Brain pericyte (primary cell): ENCODE data around the gene ATP1B2.
"Not testable (repeated sequence)": the region's sequence is repeated elsewhere in the genome, so short reads cannot be mapped to it uniquely, and the experiment has no call there.

ENCODE experiments used
- DNase-seq: peaks from one replicate; pipeline ENCODE4 v3.0.0-alpha.2; 2012; ENCODE audit warnings: low read depth, low spot score

The ATP1B2 gene, protein sequence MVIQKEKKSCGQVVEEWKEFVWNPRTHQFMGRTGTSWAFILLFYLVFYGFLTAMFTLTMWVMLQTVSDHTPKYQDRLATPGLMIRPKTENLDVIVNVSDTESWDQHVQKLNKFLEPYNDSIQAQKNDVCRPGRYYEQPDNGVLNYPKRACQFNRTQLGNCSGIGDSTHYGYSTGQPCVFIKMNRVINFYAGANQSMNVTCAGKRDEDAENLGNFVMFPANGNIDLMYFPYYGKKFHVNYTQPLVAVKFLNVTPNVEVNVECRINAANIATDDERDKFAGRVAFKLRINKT

GRCh38 chr17:7650509-7651096 lies at the start of gene ATP1B2:
TSS of gene ATP1B2 (plus strand) at chr17:7650926. CDS start at chr17:7651519, 593 bp downstream.
- DNase-seq, result no peak

GRCh38 chr17:7606280-7606679 lies 44.4 kb upstream of the ATP1B2 start:
- DNase-seq, result no peak

- no peak for DNase-seq
These were observed 40.1 kb upstream of the ATP1B2 start for GRCh38 chr17:7610641-7611040.

GRCh38 chr17:7611635-7612293 lies 39.0 kb upstream of the ATP1B2 start:
- no peak for DNase-seq

DNA sequence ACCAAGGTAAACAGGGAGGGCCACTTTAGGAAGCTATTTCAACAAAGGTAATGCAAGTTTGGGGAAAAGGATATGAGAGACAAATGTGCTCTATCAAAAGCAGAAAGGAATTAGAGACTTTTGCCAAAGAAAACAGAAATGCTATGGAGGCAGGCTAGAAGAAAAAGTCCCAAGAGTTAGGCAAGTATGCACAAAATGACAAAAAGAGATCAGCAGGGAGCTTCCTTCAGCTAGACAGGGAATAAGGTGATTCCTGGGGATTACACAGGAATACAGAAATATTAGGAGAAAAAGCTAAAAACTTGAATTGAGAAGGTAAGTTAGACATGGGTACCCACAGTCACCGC lies 38.5 kb upstream of the ATP1B2 start:
- DNase-seq, result no peak

GRCh38 chr17:7613769-7614424 lies 36.8 kb upstream of the ATP1B2 start:
- DNase-seq, result no peak

DNA sequence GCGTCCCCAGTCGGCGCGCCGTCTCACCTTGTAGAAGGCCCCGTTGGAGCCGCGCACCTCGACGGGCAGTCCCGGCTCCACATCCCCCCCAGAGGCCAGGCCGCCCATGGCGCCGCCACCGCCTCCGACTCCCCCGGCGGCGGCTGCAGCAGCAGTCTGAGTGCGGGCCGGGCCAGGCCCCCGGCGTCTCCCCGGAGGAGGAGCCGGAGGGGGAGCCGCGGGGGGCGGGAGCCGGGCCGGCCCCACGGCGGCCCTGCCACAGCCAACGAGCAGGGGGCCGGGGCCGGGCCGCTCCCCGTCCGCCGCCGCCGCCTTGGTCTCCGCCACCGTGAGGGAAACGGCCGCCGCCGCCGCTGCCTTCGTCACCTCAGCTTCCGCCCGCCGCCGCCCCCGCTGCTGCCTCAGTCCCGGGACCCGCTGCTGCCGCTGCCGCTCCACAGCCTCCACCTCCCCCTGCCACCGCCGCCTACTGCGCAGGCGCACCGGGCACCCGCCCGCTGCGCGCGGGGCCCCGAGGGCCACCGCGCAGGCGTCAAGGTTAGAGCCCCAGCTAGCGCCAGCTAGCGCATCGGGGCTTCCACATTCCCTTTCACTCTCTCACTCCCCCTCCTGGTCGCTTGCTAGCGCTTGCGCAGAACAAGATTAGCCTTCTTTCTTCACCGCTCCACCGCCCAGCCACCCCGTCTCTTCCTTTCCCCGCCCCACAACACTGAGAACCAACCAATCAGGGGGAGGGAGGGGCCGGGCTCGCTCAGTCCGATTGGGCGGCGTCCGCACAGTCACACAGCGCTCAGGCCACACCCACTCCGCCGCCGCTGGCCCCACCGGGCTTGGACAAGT lies 36.1 kb upstream of the ATP1B2 start, which contains the start of gene FXR2:
TSS of gene FXR2 (minus strand) at position 473 of the 840 bp plus-strand sequence. CDS start at position 108, 365 bp downstream.
- peak; percentile 100 for DNase-seq

DNA sequence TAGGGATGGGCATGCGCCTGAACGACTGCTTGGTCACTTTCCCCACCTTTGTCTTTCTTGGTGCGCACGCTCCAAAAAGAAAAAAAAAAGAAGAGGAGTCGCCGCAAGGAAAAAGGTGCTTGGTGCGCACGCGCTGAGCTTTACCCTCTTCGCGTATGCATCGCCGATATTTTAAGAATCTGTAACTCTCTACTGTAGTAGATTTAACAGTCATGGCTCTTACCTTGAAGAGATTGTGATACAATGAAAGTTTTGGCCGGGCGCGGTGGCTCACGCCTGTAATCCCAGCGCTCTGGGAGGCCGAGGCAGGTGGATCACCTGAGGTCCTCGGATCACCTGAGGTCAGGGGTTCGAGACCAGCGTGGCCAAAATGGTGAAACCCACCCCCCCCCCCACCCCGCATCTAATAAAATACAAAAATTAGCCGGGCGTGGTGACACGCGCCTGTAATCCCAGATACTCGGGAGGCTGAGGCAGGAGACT lies 35.4 kb upstream of the ATP1B2 start:
- DNase-seq, result no peak

GRCh38 chr17:7618608-7619007 lies 32.1 kb upstream of the ATP1B2 start:
- DNase-seq, result no peak

DNA sequence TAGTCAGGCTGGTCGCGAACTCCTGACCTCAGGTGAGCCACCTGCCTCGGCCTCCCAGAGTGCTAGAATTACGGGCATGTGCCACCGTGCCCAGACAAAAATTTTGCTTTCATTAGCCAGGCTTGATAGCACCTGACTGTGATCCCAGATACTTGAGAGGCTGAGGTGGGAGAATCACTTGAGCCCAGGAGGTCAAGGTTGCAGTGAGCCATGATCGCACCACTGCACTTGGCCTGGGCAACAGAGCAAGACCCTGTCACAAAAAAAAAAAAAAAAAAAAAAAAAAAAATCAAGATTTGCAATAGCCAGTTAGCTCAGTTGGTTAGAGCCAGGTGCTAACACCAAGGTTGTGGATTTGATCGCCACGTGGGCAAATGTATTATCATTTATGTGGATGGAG lies 29.9 kb upstream of the ATP1B2 start:
- DNase-seq, result no peak

GRCh38 chr17:7623661-7624060 lies 27.1 kb upstream of the ATP1B2 start:
- no peak for DNase-seq

DNA sequence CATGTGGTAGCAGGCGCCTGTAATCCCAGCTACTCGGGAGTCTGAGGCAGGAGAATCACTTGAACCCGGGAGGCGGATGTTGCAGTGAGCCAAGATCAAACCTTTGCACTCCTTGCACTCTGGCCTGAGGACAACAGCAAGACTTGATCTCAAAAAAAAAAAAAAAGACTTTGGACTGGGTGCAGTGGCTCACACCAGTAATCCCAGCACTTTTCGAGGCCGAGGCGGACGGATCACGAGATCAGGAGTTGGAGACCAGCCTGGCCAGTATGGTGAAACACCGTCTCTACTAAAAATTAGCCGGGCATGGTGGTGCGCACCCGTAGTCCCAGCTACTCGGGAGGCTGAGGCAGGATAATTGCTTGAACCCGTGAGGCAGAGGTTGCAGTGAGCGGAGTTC lies 25.0 kb upstream of the ATP1B2 start:
- not testable (repeated sequence) for DNase-seq

DNA sequence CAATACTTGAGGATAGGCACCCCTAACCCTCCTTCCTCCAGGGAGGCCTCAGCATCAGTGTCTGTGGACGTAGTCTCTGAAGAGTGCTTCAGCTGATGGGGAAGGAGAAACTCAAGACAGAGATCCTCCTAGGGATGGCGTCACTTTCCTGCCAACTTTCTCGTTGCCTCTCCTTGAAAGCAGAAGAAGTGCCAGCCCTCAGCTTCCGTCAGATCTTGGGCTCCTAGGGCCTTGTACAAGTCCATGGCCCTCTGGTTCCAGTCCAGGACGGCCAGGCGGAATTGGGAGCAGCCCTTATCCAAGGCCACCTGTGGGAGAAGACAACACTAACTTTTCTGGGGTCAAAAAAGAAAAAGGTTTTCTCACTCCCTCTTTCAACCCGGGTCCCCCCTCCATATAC lies 24.4 kb upstream of the ATP1B2 start:
- DNase-seq, result no peak

GRCh38 chr17:7626956-7627249 lies 23.8 kb upstream of the ATP1B2 start:
- DNase-seq, result no peak

DNA sequence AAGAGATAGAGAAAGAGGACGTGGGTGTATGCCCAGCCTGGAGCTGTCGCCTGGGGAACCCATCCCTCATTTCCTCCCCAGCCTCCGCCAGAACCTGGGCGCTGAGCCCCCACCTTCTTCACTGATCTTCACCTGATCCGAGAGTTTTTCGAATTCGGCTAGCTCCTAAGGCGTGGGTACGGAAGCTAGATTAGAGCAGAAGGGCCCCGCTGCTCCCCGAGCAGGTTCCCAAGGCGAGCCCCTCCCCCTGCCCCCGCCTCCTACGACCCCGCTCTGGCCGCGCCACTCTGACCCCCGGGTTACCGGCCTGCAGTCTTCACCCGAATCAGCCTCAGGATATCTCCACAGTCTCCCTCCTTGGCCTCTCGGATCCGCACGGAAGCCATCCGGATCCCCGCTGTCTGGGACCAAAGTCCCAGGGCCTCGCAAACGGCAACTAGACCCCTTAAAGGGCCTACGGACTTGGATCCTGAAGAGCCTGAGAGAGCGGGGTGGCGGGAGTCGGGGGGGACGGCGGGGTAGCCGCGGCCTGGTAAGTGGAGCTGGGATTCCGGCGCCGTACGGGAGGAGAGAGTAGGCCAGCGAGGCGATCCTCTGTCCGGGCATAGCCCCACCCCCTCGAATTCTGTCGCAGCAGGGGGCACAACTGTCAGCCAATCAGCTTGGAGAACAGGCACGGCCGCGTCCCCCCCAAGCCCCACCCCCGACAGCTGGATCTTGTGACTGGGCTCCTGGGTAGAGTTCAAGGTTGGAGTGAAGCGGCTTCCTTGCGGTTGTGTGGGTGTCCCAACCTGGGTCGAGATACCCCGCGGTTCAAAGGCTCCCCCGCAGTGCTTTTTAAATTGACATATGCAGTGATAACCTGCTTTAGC lies 23.2 kb upstream of the ATP1B2 start, which contains the start of gene SAT2:
TSS of gene SAT2 (minus strand) at position 572 of the 872 bp plus-strand sequence. CDS start at position 386, 186 bp downstream.
- peak; percentile 86 for DNase-seq

- DNase-seq, result no peak
These were observed 20.7 kb upstream of the ATP1B2 start, which contains the start of gene SHBG for GRCh38 chr17:7629939-7630571. TSS of gene SHBG (plus strand) at chr17:7630135. CDS start at chr17:7630173, 38 bp downstream.

DNA sequence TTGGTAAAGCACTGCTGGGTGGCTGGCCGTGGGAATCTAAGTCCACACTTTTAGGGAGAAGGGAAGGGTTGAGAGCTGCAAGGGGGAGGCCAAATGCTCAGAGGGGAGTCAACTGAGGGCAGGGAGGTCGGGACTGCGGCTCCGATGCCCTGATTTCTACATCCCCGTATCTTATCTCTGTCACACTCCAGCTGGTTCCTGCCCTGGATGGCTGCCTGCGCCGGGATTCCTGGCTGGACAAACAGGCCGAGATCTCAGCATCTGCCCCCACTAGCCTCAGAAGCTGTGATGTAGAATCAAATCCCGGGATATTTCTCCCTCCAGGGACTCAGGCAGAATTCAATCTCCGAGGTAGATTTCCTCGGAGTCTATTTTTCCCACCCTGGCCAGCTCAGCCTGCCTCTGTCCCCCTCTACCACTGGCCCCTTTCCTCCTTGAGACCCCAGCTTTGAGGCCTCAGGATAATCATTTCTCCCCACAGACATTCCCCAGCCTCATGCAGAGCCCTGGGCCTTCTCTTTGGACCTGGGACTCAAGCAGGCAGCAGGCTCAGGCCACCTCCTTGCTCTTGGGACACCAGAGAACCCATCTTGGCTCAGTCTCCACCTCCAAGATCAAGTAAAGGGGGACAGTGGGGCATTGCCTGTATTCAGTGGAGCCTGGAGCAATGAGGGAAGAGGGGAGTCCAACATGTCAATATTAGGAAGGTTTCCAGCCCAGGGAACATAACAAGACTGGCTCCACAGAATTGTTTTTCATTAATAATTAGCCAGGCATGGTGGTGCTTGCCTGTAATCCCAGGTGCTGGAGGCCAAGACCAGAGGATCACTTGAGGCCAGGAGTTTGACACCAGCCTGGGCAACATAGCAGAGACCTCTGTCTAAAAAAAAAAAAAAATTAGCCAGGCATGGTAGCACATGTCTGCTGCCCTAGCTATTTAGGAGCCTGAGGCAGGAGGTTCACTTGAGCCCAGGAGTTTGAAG lies 19.0 kb upstream of the ATP1B2 start:
- no peak for DNase-seq

DNA sequence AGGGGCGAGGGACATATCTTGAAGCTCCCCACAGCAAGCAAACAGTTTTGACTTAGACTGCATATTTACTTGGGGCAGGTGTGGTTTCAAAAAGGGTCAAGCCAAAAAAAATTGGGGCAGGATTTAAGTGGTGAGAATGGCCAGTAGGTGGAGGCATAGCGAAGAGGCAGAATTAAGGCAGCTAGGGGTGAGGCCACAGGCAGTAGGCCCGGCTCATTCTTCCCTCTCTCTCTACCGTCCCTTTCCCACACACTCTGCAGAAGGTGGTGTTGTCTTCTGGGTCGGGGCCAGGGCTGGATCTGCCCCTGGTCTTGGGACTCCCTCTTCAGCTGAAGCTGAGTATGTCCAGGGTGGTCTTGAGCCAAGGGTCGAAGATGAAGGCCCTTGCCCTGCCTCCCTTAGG lies 18.2 kb upstream of the ATP1B2 start:
- DNase-seq, result no peak

GRCh38 chr17:7633093-7633492 lies 17.6 kb upstream of the ATP1B2 start:
- DNase-seq, result no peak
